Activated T-cell treated with anti-CD3 and anti-CD28 coated beads, Interleukin-2, amount 50 U/mL, for 4 hours (primary cell): ENCODE measurements around the gene GLP1R. TPM values are rescaled to one million over a fixed set of nuclear protein-coding genes. Genes with fewer than 3 reads are reported as not detected.

ENCODE experiments used
- ATAC-seq, 2 donors: fragments of 200-7000 bp; cut with Tn5 transposase; one replicate each; pipeline ENCODE4 v1.10.0; 2021
- DNase-seq: peaks from one replicate; pipeline ENCODE4 v3.0.0-alpha.2; 2020
- H3K27me3 Mint-ChIP-seq: one replicate; pipeline ENCODE4 v1.8.0; 2021; ENCODE audit warnings: low read depth, mixed read lengths
- H3K36me3 Mint-ChIP-seq: one replicate; pipeline ENCODE4 v1.8.0; 2022; ENCODE audit warnings: mixed read lengths; ENCODE audit not compliant: insufficient read depth
- H3K4me1 Mint-ChIP-seq: one replicate; pipeline ENCODE4 v1.8.0; 2021; ENCODE audit warnings: low read depth, mixed read lengths
- H3K4me3 Mint-ChIP-seq: one replicate; pipeline ENCODE4 v1.8.0; 2021; ENCODE audit warnings: mild to moderate bottlenecking, moderate library complexity, mixed read lengths
- H3K9me3 Mint-ChIP-seq: one replicate; pipeline ENCODE4 v1.8.0; 2021; ENCODE audit warnings: mixed read lengths
- total RNA-seq, 3 donors: library from RNA; stranded (reverse); gene quantifications; one replicate each; pipeline ENCODE4 v1.2.1, GENCODE V29; 2021

Gene GLP1R
- total RNA-seq, 3 donors from 2014 or later: 0.05 to 0.16 (median 0.08) TPM

DNA sequence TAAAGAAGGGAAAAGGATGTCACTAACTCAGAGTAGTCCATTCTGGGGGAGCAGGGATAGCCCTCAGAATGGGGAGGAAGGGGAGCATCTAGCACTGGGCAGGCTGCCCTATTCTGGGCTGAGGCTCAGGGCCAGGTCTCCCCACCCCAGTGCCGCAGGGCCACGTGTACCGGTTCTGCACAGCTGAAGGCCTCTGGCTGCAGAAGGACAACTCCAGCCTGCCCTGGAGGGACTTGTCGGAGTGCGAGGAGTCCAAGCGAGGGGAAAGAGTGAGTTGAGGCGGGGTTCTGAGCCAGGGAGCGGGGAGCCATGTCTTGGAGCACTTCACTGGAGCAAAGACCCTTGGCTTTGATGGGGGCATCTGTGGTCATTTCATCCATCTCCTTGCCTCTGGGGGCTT is 17.0 kb downstream of the GLP1R start:
- DNase-seq (no peak), ATAC-seq (no peak)
- no peak overlapping the region for H3K4me3 Mint-ChIP-seq
- no peaks in the 10 kb centered on the region for H3K9me3 Mint-ChIP-seq
- H3K36me3 Mint-ChIP-seq: no peaks in the 10 kb centered on the region
- no peaks in the 10 kb centered on the region for H3K4me1 Mint-ChIP-seq
- H3K27me3 Mint-ChIP-seq: peaks cover 2% of the 10 kb centered on the region

DNA sequence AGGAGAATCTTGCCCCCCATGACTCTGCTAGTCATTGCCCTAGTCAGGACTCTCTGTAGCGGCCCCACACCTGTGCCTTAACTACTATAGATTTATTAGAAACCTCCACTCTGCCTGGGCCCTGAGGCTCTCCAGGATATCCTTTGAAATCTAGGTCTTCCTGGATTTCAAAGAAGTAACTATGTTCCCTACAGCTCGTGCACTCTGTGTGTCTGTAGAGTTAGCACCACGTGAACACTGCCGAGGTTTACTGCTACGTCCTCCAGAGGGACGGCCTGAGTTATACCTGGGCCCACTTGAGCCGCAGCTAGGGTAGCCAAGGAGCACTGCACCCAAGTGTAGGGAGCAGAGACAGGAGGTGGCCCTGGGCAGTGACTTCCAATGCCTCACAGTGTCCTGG is 19.8 kb downstream of the GLP1R start:
- Mint-ChIP-seq H3K4me1 (no peaks in the 10 kb centered on the region), H3K9me3 (no peaks in the 10 kb centered on the region), H3K36me3 (no peaks in the 10 kb centered on the region), H3K27me3 (peaks cover 2% of the 10 kb centered on the region), H3K4me3 (no peak overlapping the region)
- no peak for ATAC-seq
- no peak for DNase-seq

DNA sequence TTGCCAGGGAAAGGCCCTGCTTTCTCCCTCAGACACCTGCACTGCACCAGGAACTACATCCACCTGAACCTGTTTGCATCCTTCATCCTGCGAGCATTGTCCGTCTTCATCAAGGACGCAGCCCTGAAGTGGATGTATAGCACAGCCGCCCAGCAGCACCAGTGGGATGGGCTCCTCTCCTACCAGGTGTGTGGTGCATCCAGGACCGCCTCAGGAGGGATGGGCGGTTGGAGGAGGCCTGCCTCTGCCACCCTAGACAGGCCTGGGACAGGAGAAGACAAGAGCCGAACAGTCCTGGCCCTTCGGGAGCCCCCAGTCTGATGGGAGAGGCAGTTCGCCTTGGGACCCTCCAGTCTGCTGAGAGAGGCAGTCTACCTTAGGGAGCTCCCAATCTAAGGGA is 24.2 kb downstream of the GLP1R start:
- no peak for ATAC-seq
- H3K9me3 Mint-ChIP-seq: no peaks in the 10 kb centered on the region
- no peak overlapping the region for H3K4me3 Mint-ChIP-seq
- no peaks in the 10 kb centered on the region for H3K4me1 Mint-ChIP-seq
- H3K27me3 Mint-ChIP-seq: peaks cover 2% of the 10 kb centered on the region
- no peak for DNase-seq
- H3K36me3 Mint-ChIP-seq: no peaks in the 10 kb centered on the region

DNA sequence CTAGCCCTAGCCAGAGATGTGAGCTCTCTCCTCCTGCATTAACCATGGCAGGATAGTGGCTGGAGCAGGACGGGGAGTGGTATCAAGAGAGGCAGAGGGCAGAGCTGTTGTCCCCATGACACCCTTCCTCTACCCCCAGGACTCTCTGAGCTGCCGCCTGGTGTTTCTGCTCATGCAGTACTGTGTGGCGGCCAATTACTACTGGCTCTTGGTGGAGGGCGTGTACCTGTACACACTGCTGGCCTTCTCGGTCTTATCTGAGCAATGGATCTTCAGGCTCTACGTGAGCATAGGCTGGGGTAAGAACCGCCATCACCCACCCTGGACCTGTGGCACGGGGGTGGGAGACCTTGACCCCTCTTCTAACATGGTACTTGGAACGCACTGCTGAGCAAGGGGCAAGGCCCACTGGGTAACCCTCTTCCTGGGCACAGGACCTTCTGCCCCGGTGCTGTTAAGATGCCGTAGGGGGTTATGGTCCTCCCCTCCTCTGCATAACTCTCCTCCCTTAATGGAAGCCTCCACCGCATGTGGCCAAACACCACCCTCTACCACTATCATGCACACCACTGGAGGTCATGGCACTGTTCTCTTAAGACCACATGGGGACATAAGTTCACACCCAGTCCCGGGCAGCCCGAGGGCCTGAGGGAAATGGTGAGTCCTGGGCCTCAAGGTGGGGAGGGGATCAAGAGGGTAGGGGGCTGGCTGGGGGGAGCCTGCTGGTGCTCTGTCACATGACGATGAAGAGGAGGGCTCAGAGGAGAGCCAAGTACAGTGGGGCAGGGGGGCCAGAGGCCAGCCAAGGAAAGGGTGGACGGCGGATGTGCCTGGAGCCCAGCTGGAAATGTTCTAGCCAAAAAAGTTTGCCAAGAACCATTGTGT is 25.1 kb downstream of the GLP1R start:
- ATAC-seq (no peak), DNase-seq (no peak)
- H3K9me3 Mint-ChIP-seq: no peaks in the 10 kb centered on the region
- H3K4me1 Mint-ChIP-seq: no peaks in the 10 kb centered on the region
- H3K36me3 Mint-ChIP-seq: no peaks in the 10 kb centered on the region
- H3K27me3 Mint-ChIP-seq: peaks cover 2% of the 10 kb centered on the region
- H3K4me3 Mint-ChIP-seq: no peak overlapping the region

DNA sequence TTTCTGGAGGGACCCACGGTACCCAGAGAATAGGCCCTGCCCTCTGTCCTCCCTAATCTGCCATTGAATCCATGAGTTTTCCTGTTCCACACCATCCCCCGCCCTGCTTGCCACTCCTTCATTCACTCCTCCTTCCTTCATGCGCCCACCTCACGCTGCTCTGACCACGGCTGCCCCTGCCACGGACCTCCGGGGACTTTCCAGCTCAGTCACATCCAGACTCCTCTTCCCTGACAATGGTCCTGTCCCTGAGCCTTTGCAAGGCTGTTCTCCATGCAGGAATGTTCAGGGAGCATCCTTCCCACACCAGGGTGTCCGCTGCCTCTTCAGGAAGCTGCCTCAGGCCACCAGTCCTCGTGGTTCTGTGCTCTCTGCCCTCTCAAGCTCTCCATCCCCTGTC is 25.9 kb downstream of the GLP1R start:
- Mint-ChIP-seq H3K36me3 (no peaks in the 10 kb centered on the region), H3K27me3 (peaks cover 2% of the 10 kb centered on the region), H3K9me3 (no peaks in the 10 kb centered on the region), H3K4me3 (no peak overlapping the region), H3K4me1 (no peaks in the 10 kb centered on the region)
- DNase-seq (no peak), ATAC-seq (no peak)

DNA sequence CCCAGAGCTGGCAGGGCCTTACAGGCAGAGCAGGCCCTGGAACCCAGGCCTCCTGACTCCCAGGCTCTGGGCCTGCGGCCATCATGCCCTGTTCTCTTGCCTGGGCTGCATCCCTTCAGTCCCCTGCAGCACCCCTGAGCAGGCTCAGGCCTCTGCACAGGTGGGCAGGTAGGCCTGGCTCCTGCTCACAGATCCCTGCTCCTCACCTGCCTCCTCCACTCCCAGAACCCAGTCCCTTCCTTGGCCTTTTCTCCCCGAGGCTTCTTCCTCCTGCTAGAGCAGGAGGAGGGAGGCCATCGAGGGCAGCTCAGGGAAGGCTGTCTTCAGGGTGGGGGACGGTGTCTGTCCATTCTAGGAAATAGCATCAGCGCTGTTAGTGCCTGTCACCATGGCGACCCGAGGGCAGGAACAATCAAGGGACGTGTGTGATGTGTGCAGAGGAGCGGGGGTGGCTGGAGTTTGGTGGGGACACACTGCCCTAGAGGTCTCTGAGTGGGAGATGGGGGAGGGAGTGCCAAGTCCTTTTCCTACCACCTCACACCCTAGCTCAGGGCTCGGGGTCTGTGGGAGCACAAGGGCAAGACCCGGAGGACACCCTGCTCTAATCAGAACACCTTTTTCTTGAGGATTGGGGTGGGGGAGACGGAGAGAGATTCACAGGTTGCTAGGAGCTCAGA is 26.6 kb downstream of the GLP1R start:
- Mint-ChIP-seq H3K9me3 (no peaks in the 10 kb centered on the region), H3K36me3 (no peaks in the 10 kb centered on the region), H3K27me3 (peaks cover 2% of the 10 kb centered on the region), H3K4me1 (no peaks in the 10 kb centered on the region), H3K4me3 (no peak overlapping the region)
- no peak for DNase-seq
- ATAC-seq: no peak

DNA sequence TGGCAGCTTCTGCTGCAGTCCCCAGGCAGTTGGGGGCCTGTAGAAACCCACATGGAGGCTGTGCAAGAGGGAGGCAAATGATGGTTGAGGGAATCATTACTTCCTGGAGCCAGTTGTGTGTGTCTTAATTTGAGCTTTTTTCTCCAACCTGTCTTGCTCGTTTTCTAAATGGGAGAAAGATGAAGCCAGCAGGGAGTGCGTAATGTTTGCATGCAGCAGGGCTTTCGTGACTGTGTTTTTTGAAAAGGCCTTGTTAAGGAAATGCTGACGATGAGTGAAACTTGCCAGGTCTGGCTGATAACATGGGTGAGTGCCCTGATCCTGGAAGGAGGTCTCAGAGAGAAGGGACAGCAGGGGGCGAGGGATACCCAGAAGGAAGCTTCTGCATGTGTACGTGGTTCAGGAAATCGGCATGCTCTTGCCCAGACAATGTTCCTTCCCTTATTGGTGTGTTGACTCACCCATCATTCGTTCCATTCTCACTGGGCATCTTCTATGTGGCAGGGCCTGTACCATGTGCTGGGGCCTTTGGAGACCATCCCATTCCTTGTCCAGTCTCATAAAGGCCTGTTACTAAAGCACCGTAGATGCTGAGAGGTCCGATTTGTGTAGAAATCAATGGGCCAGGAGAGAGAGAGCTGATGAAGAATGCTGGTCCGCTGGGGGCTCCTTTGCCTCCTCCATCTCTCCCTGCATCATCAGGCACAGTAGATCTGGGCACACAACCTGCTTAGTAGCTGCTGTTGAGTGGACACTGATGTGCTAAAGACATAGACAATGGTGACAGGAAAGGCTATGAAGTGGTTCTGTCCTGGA is 27.4 kb downstream of the GLP1R start:
- ATAC-seq (no peak), DNase-seq (no peak)
- H3K36me3 Mint-ChIP-seq: no peaks in the 10 kb centered on the region
- peaks cover 2% of the 10 kb centered on the region for H3K27me3 Mint-ChIP-seq
- H3K4me3 Mint-ChIP-seq: no peak overlapping the region
- no peaks in the 10 kb centered on the region for H3K9me3 Mint-ChIP-seq
- H3K4me1 Mint-ChIP-seq: no peaks in the 10 kb centered on the region

DNA sequence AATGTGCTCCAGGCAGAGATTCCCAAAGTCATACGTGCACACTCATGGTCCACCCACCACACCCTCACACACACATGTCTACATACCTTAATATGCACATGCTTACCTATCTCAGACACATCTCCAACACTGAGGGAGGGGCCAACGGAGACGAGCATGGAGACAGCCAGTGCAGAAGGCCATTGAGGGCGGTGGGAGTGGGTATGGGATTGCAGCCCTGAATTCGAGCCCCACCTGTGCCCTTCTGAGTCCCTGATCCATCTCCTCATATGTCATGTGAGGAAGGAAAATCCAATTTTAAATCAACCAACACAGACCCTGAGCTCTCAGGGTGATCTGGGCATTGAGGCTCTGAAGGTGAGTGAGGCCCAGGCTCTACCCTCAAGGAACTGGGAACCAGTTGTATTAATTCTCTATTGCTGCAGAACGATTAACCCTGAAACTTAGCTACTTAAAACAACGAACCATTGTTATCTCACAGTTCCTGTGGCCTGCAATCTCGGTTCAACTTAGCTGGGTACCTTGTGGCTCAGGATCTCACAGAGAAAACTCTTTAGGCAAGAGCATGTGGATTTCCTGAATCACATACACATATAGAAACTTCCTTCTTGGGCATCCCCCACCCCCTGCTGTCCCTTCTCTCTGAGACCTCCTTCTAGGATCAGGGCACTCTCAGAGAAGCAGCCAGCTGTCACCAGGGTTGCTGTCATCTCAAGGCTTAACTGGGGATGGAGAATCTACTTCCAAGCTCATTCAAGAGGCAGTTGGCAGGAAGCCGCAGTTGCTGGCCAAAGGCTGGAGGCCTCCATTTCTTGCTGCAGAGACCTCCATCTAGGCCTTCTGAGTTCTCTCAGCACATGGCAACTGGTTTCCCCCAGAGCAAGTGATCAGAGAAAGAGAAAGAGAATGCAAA is 28.3 kb downstream of the GLP1R start:
- H3K27me3 Mint-ChIP-seq: no peaks in the 10 kb centered on the region
- no peaks in the 10 kb centered on the region for H3K36me3 Mint-ChIP-seq
- DNase-seq (no peak), ATAC-seq (no peak)
- no peak overlapping the region for H3K4me3 Mint-ChIP-seq
- H3K4me1 Mint-ChIP-seq: no peaks in the 10 kb centered on the region
- no peaks in the 10 kb centered on the region for H3K9me3 Mint-ChIP-seq

DNA sequence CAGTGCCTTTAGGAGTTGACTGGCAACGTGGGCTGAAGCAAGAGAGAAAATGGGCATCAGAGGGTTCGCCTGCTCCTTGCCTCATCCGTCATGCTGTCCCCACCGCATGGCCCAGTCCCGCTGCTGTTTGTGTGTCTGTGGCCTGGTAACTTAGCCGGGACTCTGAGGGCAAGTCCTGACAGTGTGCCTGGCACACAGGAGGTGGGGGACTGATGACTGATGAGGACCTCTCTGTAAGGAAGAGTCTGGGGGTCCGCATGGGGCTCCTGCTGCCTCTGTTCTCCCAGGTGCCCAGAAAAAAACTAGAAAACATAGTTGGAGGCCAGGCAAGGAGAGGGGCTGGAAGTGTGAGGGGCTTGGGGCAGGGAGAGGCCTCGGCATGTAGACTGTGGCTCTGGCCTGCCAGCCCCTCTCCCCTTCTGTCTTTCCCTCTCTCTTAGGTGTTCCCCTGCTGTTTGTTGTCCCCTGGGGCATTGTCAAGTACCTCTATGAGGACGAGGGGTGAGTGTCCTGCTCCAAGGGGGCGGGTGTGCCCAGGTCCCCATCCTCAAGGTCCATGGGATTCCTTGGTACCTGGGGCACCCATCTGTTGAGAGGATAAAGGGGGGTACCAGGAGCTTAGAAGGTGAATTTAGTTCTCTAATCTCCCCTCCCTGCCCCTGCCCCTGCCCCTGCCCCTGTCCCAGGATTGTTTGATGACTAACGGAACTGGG is 29.5 kb downstream of the GLP1R start:
- Mint-ChIP-seq H3K4me3 (no peak overlapping the region), H3K27me3 (no peaks in the 10 kb centered on the region), H3K36me3 (no peaks in the 10 kb centered on the region), H3K9me3 (no peaks in the 10 kb centered on the region), H3K4me1 (no peaks in the 10 kb centered on the region)
- DNase-seq (no peak), ATAC-seq (no peak)

DNA sequence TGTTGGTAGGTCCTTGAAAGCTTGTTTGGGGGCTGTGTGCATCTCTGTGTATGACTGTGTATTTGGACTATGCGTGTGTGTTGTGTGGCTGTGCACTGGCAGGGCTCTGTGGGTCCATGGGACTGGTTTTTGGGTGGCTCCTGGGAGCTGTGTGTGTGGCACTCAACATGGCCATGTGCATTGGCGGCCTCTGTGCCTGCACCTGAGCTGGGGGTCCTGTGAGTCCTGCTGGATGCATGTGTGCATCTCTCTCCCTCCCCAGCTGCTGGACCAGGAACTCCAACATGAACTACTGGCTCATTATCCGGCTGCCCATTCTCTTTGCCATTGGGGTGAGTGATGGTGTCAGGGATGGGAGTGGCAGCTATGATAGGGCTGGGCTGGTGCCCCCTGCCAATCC is 30.1 kb downstream of the GLP1R start:
- Mint-ChIP-seq H3K4me1 (no peaks in the 10 kb centered on the region), H3K4me3 (no peak overlapping the region), H3K27me3 (peaks cover 3% of the 10 kb centered on the region), H3K36me3 (no peaks in the 10 kb centered on the region), H3K9me3 (no peaks in the 10 kb centered on the region)
- ATAC-seq (no peak), DNase-seq (no peak)

DNA sequence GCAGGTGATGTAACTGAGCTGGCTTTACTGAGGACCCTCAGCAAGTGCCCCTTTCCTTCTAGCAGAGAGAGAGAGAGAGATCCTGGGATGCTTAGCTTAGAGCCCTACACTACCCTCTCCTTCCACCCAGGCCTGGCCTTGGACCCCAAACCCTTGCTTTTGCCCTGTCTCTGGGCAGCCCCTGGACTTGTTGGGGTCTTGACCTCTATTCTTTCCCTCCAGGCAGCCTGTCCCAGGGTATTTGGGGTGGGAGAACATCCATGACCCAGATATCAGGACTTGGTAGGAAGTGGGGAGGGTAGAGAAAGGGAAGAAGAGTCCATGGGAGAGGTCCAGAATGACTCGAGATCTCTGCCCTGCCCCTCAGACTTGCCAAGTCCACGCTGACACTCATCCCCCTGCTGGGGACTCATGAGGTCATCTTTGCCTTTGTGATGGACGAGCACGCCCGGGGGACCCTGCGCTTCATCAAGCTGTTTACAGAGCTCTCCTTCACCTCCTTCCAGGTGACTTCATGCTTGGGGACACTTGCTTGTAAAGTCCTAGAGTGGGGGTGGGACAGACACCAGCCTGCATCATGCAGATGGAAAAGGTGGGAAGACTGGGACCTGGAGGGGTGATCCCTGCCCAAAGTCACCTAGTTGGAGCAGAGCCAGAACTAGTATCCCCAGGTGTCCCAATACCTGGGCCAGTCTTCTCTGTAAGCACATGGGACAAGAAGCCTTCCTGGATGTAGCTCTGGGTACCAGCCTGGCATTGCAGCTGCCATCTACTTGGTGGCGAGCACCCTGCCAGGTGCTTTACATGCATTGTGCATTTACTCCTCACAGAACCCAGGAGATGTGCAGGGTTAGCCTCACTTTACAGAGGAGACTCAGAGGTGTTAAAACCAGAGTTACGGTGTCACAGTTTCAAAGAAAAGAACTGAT is 30.9 kb downstream of the GLP1R start:
- Mint-ChIP-seq H3K4me1 (no peaks in the 10 kb centered on the region), H3K4me3 (no peak overlapping the region), H3K36me3 (no peaks in the 10 kb centered on the region), H3K27me3 (peaks cover 4% of the 10 kb centered on the region), H3K9me3 (no peaks in the 10 kb centered on the region)
- DNase-seq (no peak), ATAC-seq (no peak)

DNA sequence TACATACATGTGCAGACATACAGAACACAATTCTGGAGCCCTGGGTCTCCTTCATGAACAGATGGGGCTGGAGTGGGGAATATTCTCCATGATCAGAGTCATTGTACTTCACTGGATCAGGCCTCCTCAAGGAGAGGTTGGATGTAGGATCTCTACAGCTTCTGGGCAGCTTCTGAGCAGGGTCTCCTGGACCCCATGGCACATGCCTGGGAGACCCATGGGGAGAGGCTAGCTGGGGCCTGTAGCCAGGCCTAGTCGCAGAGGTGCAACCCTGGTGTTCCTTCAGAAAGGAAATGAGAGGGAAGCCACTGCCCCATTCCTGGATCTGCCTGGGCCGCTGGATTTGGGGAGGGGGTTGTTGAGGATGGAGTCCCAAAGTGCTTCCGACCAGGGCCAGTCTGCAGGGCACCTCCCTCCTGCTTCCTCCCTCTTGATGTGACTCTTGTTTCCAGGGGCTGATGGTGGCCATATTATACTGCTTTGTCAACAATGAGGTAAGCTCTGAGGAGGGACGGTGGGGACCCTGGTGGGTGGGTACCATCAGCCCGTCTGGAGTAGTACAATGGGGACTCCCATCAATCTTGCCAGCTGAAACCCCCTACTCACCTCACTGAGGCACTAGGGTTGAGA is 31.8 kb downstream of the GLP1R start:
- peaks cover 4% of the 10 kb centered on the region for H3K27me3 Mint-ChIP-seq
- no peaks in the 10 kb centered on the region for H3K4me1 Mint-ChIP-seq
- H3K36me3 Mint-ChIP-seq: no peaks in the 10 kb centered on the region
- no peak for ATAC-seq
- H3K4me3 Mint-ChIP-seq: no peak overlapping the region
- H3K9me3 Mint-ChIP-seq: no peaks in the 10 kb centered on the region
- DNase-seq: no peak
